WTC11 (cell line): ENCODE measurements around the gene COL6A6.

Source experiments
- ATF1 ChIP-seq: sonication (generic); formaldehyde crosslinking; IDR thresholded peaks from 2 replicates; pipeline ENCODE4 v1.8.1; 2023; ENCODE audit warnings: mild to moderate bottlenecking, moderate library complexity, missing genetic modification reagents
- CBFB ChIP-seq: sonication (generic); formaldehyde crosslinking; IDR thresholded peaks from 2 replicates; pipeline ENCODE4 v1.8.1; 2022; ENCODE audit warnings: mild to moderate bottlenecking, low read depth, missing genetic modification reagents
- GTF2I ChIP-seq: fragments of 250-450 bp; sonication (Bioruptor Pico); conservative IDR thresholded peaks from 2 replicates; pipeline ENCODE4 v1.4.0; 2021; ENCODE audit warnings: mild to moderate bottlenecking
- IRF2 ChIP-seq: sonication (generic); formaldehyde crosslinking; IDR thresholded peaks from 2 replicates; pipeline ENCODE4 v1.8.0; 2022; ENCODE audit warnings: low read depth, missing genetic modification reagents, borderline replicate concordance
- TF ChIP-seq, protein P1 (sequence below): sonication (generic); formaldehyde crosslinking; IDR thresholded peaks from 2 replicates; pipeline ENCODE4 v1.8.1; 2022; ENCODE audit warnings: mild to moderate bottlenecking, missing genetic modification reagents, moderate library complexity, borderline replicate concordance

DNA sequence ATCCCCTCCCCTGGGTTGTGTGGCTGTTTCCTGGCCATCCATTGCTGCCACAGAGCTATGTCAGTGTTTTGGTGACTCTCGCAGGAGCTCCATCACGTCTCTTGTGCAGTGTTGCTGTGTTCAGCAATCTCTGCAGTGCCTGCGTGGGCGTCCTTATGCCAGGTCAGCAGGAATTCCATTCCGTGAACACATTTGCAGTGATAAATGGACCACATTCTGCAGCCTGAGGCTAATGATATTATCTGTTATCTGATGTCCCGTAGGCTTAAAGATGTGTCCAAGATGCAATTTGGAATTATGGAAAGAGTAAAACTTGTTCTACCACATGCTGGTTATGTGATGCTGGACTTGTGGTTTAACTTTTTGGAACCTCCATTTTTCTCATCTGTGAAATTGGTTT lies 25.5 kb upstream of the COL6A6 start:
- TF ChIP-seq, protein P1, sequence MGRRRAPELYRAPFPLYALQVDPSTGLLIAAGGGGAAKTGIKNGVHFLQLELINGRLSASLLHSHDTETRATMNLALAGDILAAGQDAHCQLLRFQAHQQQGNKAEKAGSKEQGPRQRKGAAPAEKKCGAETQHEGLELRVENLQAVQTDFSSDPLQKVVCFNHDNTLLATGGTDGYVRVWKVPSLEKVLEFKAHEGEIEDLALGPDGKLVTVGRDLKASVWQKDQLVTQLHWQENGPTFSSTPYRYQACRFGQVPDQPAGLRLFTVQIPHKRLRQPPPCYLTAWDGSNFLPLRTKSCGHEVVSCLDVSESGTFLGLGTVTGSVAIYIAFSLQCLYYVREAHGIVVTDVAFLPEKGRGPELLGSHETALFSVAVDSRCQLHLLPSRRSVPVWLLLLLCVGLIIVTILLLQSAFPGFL, result no peak
- TF ChIP-seq IRF2 (CRISPR knock-in tag) (no peak), ATF1 (CRISPR knock-in tag) (no peak), CBFB (CRISPR knock-in tag) (no peak), GTF2I (CRISPR knock-in tag) (no peak)
